Neural cell (in vitro differentiated cells): ENCODE results near the gene DUSP22. TPM values are rescaled to one million over a fixed set of nuclear protein-coding genes. Genes with fewer than 3 reads are reported as not detected.

ENCODE experiments used
- H2AFZ ChIP-seq: fragments of 200-600, 300-800 bp; sonication (generic), shearing (Covaris generic); 2 replicates; pipeline ENCODE4 v1.6.0; 2014; ENCODE audit warnings: low read depth, mild to moderate bottlenecking, antibody characterized with exemption, low read length, moderate library complexity
- H3F3A ChIP-seq: fragments of 200-600 bp; shearing (Covaris generic); 2 replicates; pipeline ENCODE4 v1.6.1; 2016; ENCODE audit warnings: mild to moderate bottlenecking, moderate library complexity, mixed read lengths, antibody characterized with exemption, low read length; ENCODE audit not compliant: insufficient read depth, poor library complexity, severe bottlenecking
- H3K27ac ChIP-seq: fragments of 200-600, 300-800 bp; sonication (generic), shearing (Covaris generic); 2 replicates; pipeline ENCODE4 v1.5.1; 2014; ENCODE audit warnings: mild to moderate bottlenecking, low read length, moderate library complexity
- H3K27me3 ChIP-seq: fragments of 300-800, 200-600 bp; sonication (generic), shearing (Covaris generic); 2 replicates; pipeline ENCODE4 v1.6.0; 2014; ENCODE audit warnings: mild to moderate bottlenecking, low read depth, low read length, moderate library complexity; ENCODE audit not compliant: insufficient read depth
- H3K36me3 ChIP-seq: fragments of 300-800, 200-600 bp; sonication (generic), shearing (Covaris generic); 2 replicates; pipeline ENCODE4 v1.5.1; 2014; ENCODE audit warnings: mild to moderate bottlenecking, antibody characterized with exemption, low read length, moderate library complexity; ENCODE audit not compliant: insufficient read depth
- H3K4me2 ChIP-seq: fragments of 300-800, 200-600 bp; sonication (generic), shearing (Covaris generic); 2 replicates; pipeline ENCODE4 v1.6.0; 2014; ENCODE audit warnings: mild to moderate bottlenecking, low read length
- H3K4me3 ChIP-seq: fragments of 300-800, 200-600 bp; sonication (generic), shearing (Covaris generic); 2 replicates; pipeline ENCODE4 v1.5.1; 2014; ENCODE audit warnings: mild to moderate bottlenecking, low read length, moderate library complexity
- H3K79me2 ChIP-seq: fragments of 200-600 bp; shearing (Covaris generic); replicated peaks from 2 replicates; pipeline ENCODE4 v1.6.0; 2014; ENCODE audit warnings: mild to moderate bottlenecking, low read length, moderate library complexity; ENCODE audit not compliant: insufficient read depth
- H3K9ac ChIP-seq: fragments of 300-800, 200-600 bp; sonication (generic), shearing (Covaris generic); 2 replicates; pipeline ENCODE4 v1.6.1; 2016; ENCODE audit warnings: mild to moderate bottlenecking, low read length, mixed read lengths
- H3K9me2 ChIP-seq: fragments of 200-600 bp; shearing (Covaris generic); 2 replicates; pipeline ENCODE4 v1.6.1; 2016; ENCODE audit warnings: mild to moderate bottlenecking, low read length, mixed read lengths; ENCODE audit not compliant: insufficient read depth
- H3K9me3 ChIP-seq: fragments of 200-600, 300-800 bp; sonication (generic), shearing (Covaris generic); 2 replicates; pipeline ENCODE4 v1.6.1; 2016; ENCODE audit warnings: mild to moderate bottlenecking, mixed run types, low read length, moderate library complexity, mixed read lengths
- H4K20me1 ChIP-seq: fragments of 200-600 bp; shearing (Covaris generic); 2 replicates; pipeline ENCODE4 v1.6.1; 2016; ENCODE audit warnings: mild to moderate bottlenecking, mixed run types; ENCODE audit not compliant: insufficient read depth
- CTCF ChIP-seq: fragments of 450-650 bp; IDR thresholded peaks from 2 replicates; pipeline ENCODE4 v1.5.1; 2014; ENCODE audit warnings: antibody characterized with exemption, mild to moderate bottlenecking, moderate library complexity; ENCODE audit not compliant: poor library complexity, severe bottlenecking
- EP300 ChIP-seq: fragments of 450-650 bp; conservative IDR thresholded peaks from 2 replicates; pipeline ENCODE4 v1.6.1; 2014; ENCODE audit warnings: antibody characterized with exemption, mild to moderate bottlenecking, moderate library complexity; ENCODE audit not compliant: poor library complexity, severe bottlenecking
- EZH2 ChIP-seq: fragments of 200-600, 300-800 bp; shearing (Covaris generic), sonication (generic); IDR thresholded peaks from 2 replicates; pipeline ENCODE4 v1.6.1; 2014; ENCODE audit warnings: antibody characterized with exemption, low read length, borderline replicate concordance, mild to moderate bottlenecking; ENCODE audit not compliant: insufficient read depth, poor library complexity, severe bottlenecking
- MXI1 ChIP-seq: fragments of 450-650 bp; conservative IDR thresholded peaks from 2 replicates; pipeline ENCODE4 v1.6.1; 2014; ENCODE audit warnings: antibody characterized with exemption, mild to moderate bottlenecking; ENCODE audit not compliant: poor library complexity, severe bottlenecking
- POLR2AphosphoS5 ChIP-seq: IDR thresholded peaks from 2 replicates; pipeline ENCODE4 v1.6.1; 2012
- RAD21 ChIP-seq: fragments of 450-650 bp; conservative IDR thresholded peaks from 2 replicates; pipeline ENCODE4 v1.6.1; 2014; ENCODE audit warnings: antibody characterized with exemption, mild to moderate bottlenecking, moderate library complexity
- SMC3 ChIP-seq: fragments of 450-650 bp; conservative IDR thresholded peaks from 2 replicates; pipeline ENCODE4 v1.6.1; 2014; ENCODE audit warnings: antibody characterized with exemption, mild to moderate bottlenecking, moderate library complexity; ENCODE audit not compliant: poor library complexity
- TAF1 ChIP-seq: IDR thresholded peaks from 2 replicates; pipeline ENCODE4 v1.6.1; 2012; ENCODE audit warnings: low read depth
- polyA plus RNA-seq: library from polyadenylated mRNA; depleted of rRNA; stranded (reverse); fragments of >200 nt; gene quantifications from 2 replicates; pipeline ENCODE4 v1.2.3, GENCODE V29; 2014
- TF ChIP-seq, protein P1 (sequence below): IDR thresholded peaks from 2 replicates; pipeline ENCODE4 v1.6.1; 2012; ENCODE audit warnings: borderline replicate concordance

DUSP22 gene
- polyA plus RNA-seq, 1 donor from 2014 or later, result 24.9 TPM

DNA sequence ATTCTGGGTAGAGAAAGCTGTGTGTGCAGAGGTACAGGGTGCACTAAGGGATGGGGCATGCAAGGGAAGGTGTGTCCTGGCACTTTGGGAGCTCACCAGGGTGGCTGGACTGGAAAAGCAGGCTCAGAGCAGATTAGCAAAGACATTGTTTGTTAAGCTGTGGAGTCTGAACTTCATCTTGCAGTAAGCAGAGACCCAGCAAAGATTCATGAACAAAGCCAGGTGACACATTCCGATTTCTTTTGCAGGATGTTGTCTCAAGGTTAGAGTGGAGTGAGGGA is 28.8 kb downstream of the DUSP22 start:
- H3K9me3 ChIP-seq, result no peaks in the 10 kb centered on the region
- no peaks in the 10 kb centered on the region for H3K79me2 ChIP-seq
- no peaks in the 10 kb centered on the region for H3K27me3 ChIP-seq
- TF ChIP-seq POLR2AphosphoS5, result no peak
- no peak for TF ChIP-seq SMC3
- no peak for TF ChIP-seq TAF1
- no peak for TF ChIP-seq CTCF
- no peak for TF ChIP-seq EP300
- TF ChIP-seq, protein P1, sequence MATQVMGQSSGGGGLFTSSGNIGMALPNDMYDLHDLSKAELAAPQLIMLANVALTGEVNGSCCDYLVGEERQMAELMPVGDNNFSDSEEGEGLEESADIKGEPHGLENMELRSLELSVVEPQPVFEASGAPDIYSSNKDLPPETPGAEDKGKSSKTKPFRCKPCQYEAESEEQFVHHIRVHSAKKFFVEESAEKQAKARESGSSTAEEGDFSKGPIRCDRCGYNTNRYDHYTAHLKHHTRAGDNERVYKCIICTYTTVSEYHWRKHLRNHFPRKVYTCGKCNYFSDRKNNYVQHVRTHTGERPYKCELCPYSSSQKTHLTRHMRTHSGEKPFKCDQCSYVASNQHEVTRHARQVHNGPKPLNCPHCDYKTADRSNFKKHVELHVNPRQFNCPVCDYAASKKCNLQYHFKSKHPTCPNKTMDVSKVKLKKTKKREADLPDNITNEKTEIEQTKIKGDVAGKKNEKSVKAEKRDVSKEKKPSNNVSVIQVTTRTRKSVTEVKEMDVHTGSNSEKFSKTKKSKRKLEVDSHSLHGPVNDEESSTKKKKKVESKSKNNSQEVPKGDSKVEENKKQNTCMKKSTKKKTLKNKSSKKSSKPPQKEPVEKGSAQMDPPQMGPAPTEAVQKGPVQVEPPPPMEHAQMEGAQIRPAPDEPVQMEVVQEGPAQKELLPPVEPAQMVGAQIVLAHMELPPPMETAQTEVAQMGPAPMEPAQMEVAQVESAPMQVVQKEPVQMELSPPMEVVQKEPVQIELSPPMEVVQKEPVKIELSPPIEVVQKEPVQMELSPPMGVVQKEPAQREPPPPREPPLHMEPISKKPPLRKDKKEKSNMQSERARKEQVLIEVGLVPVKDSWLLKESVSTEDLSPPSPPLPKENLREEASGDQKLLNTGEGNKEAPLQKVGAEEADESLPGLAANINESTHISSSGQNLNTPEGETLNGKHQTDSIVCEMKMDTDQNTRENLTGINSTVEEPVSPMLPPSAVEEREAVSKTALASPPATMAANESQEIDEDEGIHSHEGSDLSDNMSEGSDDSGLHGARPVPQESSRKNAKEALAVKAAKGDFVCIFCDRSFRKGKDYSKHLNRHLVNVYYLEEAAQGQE, result no peak
- TF ChIP-seq MXI1, result no peak
- TF ChIP-seq RAD21, result no peak
- TF ChIP-seq EZH2, result no peak
- H3K4me3 ChIP-seq, result no peak overlapping the region
- H3K27ac ChIP-seq, result no peak overlapping the region
- no peak overlapping the region for H3K4me2 ChIP-seq
- no peaks in the 10 kb centered on the region for H3K9me2 ChIP-seq
- no peak overlapping the region for H2AFZ ChIP-seq
- no peaks in the 10 kb centered on the region for H3K36me3 ChIP-seq
- no peaks in the 10 kb centered on the region for H4K20me1 ChIP-seq
- H3F3A ChIP-seq, result no peaks in the 10 kb centered on the region
- no peak overlapping the region for H3K9ac ChIP-seq

DNA sequence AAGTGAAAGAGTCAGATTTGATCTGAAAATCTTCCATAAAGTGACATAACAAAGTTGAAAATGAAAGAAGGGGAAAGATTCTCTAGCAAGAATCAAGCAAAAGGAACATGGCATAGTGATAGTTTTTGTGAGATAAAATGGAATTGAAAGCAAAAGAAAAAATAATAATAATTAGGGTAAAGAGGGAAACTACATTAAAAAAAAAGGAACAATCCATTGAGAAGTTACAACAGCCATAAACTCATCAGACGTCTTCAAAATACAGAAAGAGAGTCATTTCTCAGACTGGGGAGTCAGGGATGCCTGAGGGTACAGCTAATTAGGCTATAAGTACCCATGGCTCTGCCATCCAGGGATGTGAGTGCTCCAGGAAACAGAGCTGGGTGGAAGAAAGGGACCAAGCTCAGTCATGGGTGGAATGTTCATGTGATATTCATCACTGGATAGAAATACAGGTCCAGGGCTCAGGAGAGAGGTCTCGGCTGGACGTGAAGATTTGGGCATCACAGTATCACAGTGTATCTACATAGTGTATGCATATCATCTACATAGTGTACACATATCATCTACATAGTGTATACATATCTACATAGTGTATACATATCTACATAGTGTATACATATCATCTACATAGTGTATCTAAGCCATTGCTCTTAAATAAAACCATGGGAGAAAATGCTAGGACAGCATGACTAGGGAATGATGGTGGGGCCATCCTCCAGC is 29.4 kb downstream of the DUSP22 start:
- H3K79me2 ChIP-seq, result no peaks in the 10 kb centered on the region
- no peaks in the 10 kb centered on the region for H3K27me3 ChIP-seq
- H2AFZ ChIP-seq, result no peak overlapping the region
- no peak overlapping the region for H3K9ac ChIP-seq
- no peak overlapping the region for H3K27ac ChIP-seq
- H3K9me2 ChIP-seq, result no peaks in the 10 kb centered on the region
- no peaks in the 10 kb centered on the region for H3F3A ChIP-seq
- no peak overlapping the region for H3K4me3 ChIP-seq
- H3K9me3 ChIP-seq, result no peaks in the 10 kb centered on the region
- H3K36me3 ChIP-seq, result no peaks in the 10 kb centered on the region
- no peak overlapping the region for H3K4me2 ChIP-seq
- H4K20me1 ChIP-seq, result no peaks in the 10 kb centered on the region
- TF ChIP-seq RAD21, result no peak
- no peak for TF ChIP-seq EZH2
- TF ChIP-seq EP300, result no peak
- no peak for TF ChIP-seq SMC3
- TF ChIP-seq MXI1, result no peak
- no peak for TF ChIP-seq CTCF
- TF ChIP-seq, protein P1, result no peak
